NCI-H446 treated with DMSO at 0.1 percent for 48 hours (cell line): ENCODE measurements around the gene CREB3L2.
"Not testable (repeated sequence)": the region's sequence is repeated elsewhere in the genome, so short reads cannot be mapped to it uniquely, and the experiment has no call there.

Experiments used
- DNase-seq: peaks from one replicate; lab custom pipeline; 2025; lab: John Stamatoyannopoulos, UW

Gene CREB3L2

DNA sequence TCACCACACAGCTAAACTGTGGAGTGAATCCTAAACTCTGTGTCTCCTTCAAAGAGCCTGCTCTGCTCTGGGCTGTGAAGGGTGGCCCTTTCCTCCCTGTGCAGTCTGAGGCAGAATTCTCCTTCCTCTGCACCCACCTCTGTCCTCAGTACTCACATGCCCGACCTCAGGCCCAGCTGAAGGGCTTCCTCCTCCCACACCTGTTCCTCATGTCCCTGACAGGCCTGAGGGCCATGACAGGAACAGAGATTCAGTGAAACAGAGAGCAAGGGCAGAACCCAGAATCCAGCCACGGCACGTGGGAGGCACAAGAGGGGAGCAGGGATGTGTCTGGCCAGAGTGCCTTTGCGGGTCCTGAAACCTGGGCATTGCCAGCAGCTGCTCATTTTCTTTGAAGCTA lies 13.9 kb downstream of the CREB3L2 start:
- no peak for DNase-seq

DNA sequence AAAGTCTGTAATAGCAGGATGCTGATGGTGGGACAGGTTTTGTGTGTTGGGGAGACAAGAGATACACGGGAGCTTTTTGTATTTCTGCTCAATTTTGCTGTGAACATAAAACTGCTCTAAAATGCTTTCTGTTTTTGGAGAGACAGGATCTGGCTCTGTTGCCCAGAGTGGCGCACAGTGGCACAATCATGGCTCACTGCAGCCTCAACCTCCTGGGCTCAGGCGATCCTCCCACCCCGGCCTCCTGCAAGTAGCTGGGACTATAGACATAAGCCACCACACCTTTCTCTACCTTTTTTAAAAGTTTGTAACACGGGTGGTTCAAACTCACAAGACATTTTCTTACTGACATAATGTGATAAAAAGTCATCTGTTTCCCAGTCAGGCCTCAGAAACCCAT lies 14.3 kb downstream of the CREB3L2 start:
- DNase-seq: no peak

DNA sequence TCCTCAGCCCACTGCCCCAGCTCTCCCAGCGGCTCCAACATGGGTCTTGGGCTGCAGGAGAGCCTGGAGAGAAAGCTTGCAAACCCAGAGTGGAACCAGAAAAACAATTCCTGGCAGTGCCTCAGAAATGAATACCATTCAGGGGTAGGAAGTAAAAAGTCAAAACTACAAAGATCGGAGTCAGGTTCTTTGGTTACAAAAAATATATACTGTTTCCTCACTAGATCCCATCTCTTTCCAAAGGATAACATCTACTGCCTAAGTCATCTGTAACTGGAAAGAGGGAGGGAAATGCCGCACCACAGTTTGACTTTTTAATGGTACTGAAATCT lies 14.9 kb downstream of the CREB3L2 start:
- DNase-seq: no peak

DNA sequence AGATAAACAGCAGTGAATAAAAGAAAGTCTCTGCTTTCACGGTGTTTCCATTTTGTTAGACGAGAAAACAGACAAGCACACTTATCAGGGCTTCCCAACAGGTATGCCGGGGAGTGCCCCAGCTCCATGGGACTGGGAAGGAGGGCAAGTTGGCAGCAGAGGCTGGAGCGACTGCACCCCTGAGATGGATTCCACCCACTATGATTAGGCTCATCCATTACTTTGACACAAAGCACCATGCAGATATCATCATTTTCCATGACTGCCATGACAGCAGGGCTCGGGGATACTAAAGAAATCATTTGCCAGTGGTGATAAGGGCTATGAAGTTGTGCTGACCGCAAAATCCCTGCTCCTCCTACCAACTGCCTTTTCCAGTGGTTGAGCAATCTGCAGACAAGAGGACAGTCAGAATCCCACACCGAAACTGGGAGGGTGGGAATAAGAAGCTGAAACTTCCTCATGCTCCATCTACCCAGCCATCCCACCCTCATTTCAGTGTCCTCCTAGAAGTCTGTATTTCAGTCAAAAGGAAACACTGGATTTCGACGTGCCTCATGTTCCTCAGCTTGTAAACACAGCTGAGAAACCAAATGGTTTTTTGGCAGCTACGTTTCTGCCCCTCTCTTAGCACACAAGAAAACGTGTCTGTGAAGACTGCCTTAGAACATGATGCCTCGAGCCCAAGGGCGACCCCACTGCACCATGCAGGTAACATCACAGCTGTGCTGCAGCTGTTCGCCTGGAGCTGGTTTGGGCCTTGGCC lies 15.5 kb downstream of the CREB3L2 start:
- DNase-seq: no peak

DNA sequence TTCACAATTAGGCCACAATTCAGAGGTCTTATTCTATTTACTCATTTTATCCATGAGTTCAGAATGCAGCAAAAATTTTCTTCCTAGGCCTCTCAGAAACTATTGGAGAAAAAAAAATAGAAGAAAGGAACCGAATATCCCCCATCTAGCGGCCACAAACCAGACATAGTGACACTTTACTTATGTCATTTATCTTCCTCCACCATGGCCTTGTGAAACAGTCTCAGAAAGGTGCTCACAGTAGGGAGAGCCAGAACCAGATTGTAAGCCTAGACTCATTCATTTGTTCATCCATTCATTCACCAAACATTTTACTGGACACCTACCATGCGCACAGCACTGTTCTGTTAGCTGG lies 16.0 kb downstream of the CREB3L2 start:
- DNase-seq: no peak

DNA sequence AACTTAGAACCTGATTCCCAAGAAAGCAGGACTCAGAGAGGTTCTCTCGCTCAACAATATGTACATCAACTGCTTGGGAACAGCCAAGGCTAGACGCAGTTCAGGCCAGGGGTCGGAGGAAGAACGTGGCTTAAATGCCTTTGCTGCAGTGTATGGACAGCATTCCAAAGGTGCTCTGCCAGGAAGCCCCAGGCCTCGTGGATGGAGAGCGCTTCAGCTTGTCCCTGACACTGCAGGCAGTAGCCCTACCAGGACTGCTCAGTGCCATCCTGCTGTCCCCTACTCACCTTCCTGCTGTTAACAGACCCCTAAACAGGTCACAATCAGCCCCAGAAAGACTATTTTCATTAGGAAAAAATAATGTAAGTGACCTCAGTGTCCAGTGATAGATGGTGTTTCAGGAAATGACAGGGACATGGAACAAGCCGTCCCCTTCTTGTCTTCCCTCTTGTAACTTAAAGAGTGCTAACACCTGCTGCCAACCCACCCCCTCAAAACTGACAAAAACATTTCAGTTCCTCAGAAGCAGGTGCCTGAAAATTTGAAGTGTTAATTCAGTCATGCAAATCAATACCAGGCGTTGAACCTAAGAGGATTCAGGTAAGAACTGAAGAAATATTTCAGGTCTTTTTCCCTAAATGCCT lies 16.5 kb downstream of the CREB3L2 start:
- DNase-seq: no peak

DNA sequence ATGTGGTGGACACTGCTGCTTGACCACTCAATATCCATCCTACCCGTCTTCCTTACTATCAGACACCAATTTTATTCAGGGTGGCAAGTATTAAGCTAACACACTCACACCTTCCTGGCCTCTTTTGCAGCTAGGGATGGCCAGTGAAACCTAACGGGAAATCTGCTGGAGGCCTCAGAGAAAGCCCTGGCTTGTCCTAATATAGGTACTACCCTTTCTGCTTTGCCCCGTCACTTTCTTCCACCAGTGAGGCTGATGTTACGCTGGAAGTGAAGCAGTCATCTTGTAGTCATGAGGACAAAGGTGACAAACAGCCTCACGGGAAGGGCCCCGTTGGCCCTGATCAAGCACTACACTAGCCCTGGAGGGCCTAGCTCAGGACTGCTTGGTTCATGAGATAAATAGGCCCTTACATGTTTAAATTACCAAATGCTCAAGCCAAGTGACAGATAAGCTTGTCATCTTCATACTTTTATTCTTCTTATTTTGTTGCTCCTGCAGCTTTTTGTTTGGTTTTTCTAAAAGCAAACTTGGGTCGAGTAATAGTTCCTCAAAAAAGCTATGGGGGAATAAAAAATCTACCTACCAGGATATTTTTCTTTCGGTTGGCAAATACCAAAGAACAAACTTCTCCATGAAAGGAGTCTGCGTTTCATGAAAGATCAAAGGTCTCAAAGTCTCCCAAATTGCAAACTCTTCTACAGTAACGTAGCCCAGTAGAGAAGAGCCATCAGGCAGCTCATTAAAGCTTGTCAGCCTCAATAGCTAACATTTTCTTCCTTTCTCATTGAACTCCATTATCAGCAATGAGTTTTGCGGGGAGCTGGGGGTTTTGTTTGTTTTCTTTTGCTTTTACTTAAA lies 17.5 kb downstream of the CREB3L2 start:
- no peak for DNase-seq

DNA sequence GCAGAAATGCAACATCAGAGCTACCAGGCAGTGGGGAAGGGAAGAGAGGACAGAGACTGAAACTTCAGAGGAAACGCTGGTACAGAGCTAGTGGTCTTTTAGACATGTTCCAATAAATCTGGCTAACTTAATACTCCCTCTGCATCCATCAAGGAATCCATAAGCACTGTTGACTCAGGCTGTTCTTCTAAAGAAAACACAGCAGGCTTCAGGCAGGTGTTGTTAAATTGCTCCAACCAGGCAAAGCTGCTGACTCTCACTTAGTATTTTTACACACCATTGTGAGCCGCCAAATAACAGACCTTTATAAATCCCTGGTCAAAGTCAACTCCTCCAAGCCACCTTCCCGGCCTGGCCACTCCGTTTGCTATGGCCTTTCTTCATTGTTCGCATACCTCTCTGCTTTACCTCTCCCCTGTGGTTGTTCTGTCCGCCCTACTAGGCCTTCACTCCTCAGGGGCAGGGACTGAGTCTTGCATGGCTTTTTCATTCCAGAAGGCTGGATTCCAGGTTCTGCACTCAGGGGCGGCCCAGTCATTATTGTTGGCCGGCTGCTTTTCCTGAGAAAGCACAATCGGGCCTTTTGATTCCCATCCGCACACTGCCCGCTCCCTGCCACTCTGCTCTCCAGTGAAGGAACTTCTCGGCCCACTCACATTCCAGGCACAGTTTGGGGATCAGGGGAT lies 18.4 kb downstream of the CREB3L2 start:
- no peak for DNase-seq

DNA sequence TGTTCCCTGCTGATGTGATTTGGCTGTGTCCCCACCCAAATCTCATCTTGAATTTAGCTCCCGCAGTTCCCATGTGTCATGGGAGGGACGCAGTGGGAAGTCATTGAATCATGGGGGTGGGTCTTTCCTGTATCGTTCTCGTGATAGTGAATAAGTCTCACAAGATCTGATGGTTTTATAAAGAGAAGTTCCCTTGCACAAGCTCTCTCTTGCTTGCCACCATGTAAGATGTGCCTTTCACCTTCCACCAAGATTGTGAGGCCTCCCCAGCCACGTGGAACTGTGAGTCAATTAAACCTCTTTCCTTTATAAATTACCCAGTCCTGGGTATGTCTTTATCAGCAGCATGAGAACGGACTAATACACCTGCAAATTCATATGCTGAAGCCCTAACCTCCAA lies 19.5 kb downstream of the CREB3L2 start:
- DNase-seq: not testable (repeated sequence)

DNA sequence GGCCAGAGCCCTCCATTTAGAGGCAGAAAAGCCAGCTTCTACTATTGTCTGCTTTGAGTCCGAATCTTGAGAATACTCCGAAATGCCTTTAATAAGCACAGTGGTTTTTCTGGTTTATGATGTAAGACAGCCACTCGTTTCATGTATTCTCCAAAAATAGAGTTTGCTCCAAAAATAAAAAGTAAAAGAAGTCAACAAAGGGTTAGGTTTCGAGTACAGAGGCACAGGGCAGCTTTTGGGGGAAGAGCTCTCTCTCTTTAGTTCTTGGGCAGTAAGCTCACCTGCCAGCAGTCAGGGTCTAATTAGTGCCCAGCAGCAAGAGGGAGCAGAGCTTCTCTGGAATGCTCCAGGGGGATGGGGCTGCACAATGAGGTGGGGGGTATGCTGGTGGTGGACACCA lies 20.2 kb downstream of the CREB3L2 start:
- DNase-seq: no peak

DNA sequence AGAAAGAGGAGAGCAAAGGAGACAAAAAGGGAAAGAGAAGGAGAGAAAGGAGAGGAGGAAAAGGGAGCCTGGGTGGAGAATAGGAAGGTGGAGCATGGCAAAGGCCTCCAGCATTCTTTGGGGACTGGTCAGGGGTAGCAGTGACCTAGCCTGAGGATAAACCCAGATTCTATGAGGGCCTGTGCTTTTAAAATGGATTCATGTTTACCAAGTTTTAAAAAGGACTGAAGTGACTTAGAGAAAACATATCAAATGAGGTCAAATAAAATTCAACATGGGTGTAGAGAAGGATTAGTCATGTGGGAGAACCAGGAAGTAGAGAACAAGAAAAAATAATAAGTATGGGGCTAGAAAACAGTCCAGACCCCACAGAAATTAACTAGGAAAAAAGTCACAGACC lies 20.7 kb downstream of the CREB3L2 start:
- no peak for DNase-seq

DNA sequence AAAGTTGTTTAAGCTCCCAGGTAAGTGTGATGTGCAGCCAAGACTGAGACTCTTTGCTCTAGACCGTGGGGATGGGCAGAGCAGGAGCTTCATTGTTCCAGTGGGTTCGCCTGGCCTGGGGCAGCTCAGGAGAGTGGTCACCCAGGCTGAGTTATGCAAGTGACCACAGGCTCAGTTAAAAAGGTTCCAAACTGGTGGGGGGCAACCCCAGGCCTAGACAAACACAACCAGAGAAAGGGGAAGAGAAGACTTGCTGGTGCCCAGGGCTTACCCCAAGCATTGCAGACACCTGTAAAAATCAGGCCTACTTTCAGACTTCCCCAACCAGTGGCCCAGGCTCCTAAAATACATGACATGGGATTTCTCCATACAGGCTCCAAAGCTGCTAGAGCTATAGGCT lies 21.6 kb downstream of the CREB3L2 start:
- no peak for DNase-seq

DNA sequence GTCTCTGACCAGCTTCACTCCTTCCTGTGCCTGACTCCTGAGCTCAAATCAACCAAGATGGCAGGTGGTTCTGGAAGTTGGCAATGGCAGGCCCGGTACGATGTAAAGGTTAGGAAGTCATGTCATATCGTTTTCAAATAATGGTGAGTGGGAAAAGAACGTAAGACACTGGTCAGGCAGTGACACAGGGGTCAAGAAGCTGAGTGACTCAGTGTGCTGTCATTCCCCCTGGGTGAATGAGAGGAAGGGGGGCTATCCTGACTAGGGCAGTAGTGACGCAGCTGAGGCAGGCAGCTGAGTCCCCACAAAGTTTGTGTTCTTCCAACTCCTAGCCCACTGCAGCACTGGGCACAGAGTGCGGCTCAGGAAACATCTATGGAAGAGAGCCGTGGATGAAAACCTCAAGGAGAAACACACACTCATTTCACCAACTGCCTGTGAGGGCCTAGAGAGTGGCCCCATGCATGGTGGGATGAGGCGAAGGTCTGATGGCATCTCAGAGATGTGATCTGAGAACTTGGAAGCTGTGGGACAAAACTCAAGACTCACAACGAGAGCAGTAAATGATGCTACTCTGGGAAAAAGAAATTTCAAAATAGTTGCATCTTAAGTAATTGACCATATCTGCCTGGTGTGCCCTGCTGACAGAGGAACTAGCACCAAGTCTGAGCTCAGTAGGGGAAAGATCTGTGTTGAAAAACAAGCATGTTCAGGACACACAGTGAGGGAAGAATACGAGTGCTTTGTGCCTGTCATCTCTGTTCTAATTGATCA lies 23.2 kb downstream of the CREB3L2 start:
- DNase-seq: no peak

DNA sequence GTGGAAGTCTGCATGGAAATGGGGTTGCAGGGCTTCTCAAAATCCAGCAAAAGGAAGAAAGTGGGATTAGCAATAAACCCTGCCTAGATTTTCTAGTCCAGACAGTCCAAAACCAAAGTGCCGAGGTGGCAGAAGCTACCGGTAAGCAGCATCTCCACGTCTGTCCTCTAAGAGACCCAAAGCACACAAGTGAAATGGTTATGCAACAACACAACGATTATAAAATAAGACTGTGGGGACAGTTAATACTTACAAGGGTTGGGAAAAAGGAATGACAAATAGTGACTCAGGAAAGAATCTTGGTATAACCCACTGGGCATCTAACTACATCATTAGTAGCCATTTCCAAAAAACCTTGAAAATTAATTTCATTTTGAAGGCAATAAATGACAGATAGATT lies 24.7 kb downstream of the CREB3L2 start:
- no peak for DNase-seq

DNA sequence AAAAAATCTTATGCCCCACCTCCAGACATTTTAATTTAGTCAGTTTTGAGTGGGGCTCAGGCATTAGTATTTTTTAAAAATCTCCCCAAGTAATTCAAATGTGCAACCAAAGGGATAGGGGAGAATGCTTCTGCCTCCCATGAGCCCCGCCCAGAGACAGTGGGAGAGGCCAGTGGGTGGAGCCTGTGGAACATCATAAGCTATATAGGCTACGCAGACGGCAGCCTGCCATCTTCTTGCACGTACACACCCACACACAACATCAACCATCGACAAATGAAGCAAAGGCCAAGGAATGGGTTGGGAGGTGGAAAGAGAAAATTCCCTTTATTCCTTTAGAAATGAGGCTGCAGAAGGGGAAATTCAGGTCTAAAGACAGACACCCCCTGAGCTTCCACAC lies 25.2 kb downstream of the CREB3L2 start:
- no peak for DNase-seq

DNA sequence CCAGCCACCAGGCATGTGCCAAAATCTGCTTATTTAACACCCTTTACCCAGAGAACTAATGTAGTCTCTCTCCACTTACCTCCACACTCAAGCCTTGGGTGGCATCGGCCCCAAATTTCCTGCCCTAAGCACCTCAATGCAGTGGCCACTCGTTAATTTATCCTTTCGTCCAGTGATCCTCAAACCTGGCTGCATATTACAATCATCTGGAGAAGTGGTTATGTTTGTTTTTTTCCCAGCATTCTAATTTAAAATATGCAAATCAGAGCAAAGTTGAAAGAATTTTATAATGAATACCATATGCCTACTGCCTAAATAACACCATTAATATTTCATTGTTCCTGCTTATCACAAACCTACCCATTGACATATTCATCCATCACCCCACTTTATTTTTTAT lies 25.7 kb downstream of the CREB3L2 start:
- no peak for DNase-seq

DNA sequence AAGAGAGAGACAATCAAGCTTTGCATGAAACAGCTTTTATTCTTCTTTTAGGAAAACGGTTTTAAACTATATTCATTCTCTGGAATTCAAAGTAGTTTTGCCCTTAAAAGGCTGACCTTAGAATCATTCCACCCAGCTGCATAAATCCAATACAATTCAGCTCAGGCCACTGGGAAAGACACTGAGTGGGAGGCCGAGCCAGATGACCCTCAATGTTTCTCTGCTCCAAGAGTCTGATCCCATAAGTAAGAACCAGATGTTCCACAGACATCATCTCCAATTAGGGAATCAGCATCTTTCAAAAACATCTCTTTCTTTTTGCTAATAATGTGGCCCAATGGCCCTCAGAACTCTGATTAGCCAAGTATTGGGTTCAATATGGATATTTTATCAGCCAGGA lies 26.1 kb downstream of the CREB3L2 start:
- no peak for DNase-seq

DNA sequence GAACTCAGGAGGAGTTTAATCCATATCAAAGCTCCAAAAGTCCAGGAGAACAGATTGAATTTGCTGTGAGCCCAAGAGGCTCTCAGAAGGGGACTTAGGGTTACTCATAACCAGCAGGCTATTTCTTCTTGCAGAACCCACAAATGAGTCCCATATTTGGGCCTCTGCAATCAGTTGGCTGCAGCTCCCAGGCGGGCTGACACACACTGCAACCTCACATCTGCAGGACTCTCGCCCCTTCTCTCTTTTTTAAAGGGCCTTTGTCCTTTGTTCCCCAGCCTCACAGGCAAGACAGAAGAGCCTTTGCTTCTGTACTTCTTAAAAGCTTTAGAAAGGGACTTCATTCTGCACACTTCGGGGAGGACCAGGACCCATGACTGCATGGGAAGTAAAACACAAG lies 26.7 kb downstream of the CREB3L2 start:
- DNase-seq: no peak

DNA sequence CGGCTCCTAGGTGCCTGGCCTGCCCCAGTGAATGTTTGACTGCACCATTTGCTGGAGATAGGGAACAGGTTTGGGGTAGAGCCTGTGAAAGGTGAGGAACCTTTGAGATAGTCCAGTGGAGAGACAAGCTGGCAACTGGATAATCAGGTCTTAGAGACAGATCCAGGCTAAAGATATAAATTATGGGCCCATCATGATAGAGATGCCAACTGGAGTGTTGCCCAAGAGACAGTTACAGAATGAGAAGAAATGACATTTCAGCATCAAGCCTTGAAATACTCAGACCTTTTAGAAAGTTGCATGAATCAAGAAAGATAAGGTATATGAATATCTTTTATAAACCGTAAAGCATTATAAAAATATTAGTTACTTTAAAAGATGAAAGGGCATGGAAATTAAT lies 27.1 kb downstream of the CREB3L2 start:
- no peak for DNase-seq

DNA sequence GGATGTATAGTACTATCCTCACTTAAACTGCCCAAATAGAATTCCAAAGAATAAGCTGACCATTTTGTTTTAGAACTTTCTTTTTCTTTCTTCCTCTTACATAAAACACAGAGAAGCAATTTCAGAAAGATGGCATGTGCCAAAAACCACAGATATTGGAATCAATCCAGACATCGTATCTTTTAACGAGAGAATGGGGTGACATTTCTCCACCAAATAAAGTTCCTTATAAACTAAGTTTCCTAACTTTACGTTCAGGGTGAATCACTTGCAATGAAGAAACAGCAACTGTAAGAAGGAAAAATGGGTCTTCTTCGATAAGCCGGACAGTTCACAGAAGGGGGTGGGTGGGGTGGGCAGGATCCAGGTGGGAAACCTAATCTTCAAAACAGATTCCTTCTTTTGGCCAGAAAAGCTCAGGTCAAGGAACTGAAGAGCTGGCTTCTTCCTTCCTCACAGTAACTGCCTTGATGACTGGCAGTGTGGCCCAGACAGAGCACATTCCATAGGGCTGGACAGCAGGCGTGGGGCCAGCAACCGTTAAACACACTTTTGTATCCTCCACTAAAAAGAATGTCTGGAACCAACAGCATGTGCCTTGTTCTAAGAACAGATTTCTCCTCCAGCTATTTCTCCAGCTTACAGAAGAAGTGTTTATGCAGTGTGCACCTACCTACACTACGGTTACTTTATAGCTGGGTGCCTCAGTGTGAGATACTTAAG lies 31.5 kb downstream of the CREB3L2 start:
- no peak for DNase-seq

DNA sequence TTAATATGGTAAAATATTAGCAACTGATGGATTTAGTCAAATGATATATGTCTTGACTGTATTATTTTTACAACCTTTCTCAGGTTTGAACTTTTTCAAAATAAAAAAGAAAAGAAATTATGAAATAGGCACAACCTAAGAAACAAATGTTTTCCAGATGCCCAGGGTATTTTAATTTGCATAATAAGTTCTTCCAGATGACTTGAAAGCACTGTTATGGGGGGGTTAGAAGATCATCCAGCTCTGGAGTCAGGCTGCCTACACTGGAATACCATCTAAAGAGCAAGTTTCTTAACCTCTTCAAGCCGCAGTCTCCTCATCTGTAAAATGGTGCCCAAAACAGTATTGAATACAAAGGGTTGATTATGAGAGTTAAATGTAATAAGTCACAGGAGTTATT lies 32.1 kb downstream of the CREB3L2 start:
- DNase-seq: no peak
